HCT116 (cell line): ENCODE results near the gene ST3GAL3. TPM values are rescaled to one million over a fixed set of nuclear protein-coding genes. Genes with fewer than 3 reads are reported as not detected.

Experiments
- ATAC-seq: fragments of 200-7000 bp; cut with Tn5 transposase; 2 replicates; pipeline ENCODE4 v1.9.1; 2020; ENCODE audit warnings: mild to moderate bottlenecking, moderate library complexity
- BruUV-seq: library from RNA; stranded (reverse); fragments of 400-500 nt; replicated peaks from 2 replicates; lab custom pipeline; 2021; lab: Mats Ljungman, UMichigan
- CTCF ChIA-PET: fragments of 300-600 bp; sonication (Branson Sonifier 250); formaldehyde crosslinking; loops from one replicate; lab custom pipeline; 2021; ENCODE audit warnings: antibody characterized with exemption; lab: Charles Lee
- POLR2A ChIA-PET: fragments of 300-600, 350-600 bp; sonication (Branson Sonifier 250); formaldehyde crosslinking; loops from one replicate; lab custom pipeline; 2021; ENCODE audit warnings: antibody characterized with exemption; lab: Charles Lee
- RAD21 ChIA-PET, 2 experiments: fragments of 300-600 bp; sonication (Branson Sonifier 250); formaldehyde crosslinking; loops; one replicate each; lab custom pipeline; 2023; ENCODE audit warnings: low total read pairs in 2 of 2; ENCODE audit not compliant: uncharacterized antibody in 2 of 2, unreplicated experiment in 2 of 2, low non-redundant PET in 1 of 2; lab: Charles Lee
- DNase-seq: peaks from one replicate; pipeline ENCODE4 v3.0.0-alpha.2; 2010; ENCODE audit warnings: low read depth, low spot score
- H2AFZ ChIP-seq: fragments of 200-600 bp; shearing (Covaris generic), sonication (generic); 2 replicates; pipeline ENCODE4 v1.6.1; 2017; ENCODE audit warnings: low read depth, mixed run types, mixed read lengths, antibody characterized with exemption, low read length; ENCODE audit not compliant: poor library complexity, severe bottlenecking
- H3K27ac ChIP-seq: 2 replicates; pipeline ENCODE4 v1.5.1; 2012; ENCODE audit warnings: low read depth, low read length
- H3K27me3 ChIP-seq: fragments of 200-600 bp; sonication (generic); 2 replicates; pipeline ENCODE4 v1.6.1; 2016; ENCODE audit warnings: mixed run types, low read length, mixed read lengths; ENCODE audit not compliant: insufficient read depth
- H3K36me3 ChIP-seq, 2 experiments: fragments of 200-500 bp in 1 of 2; fragments of 200-600 bp in 1 of 2; sonication (Bioruptor generic) in 1 of 2; sonication (generic) in 1 of 2; 2 replicates each; pipeline versions ENCODE4 v1.5.1 to v1.6.1; 2014 to 2016; ENCODE audit warnings: low read length in 2 of 2, inconsistent platforms in 1 of 2, mixed read lengths in 1 of 2, mixed run types in 1 of 2; ENCODE audit not compliant: insufficient read depth in 2 of 2, control insufficient read depth in 1 of 2
- H3K4me1 ChIP-seq, 2 experiments: fragments of 200-600 bp in 1 of 2; sonication (generic) in 1 of 2; 2 replicates each; pipeline versions ENCODE4 v1.5.1 to v1.6.1; 2012 to 2017; ENCODE audit warnings: low read length in 2 of 2, inconsistent platforms in 1 of 2, mild to moderate bottlenecking in 1 of 2, mixed read lengths in 1 of 2, mixed run types in 1 of 2, moderate library complexity in 1 of 2; ENCODE audit not compliant: insufficient read depth in 2 of 2, control insufficient read depth in 1 of 2
- H3K4me2 ChIP-seq: fragments of 200-600 bp; sonication (generic); 2 replicates; pipeline ENCODE4 v1.6.1; 2017; ENCODE audit warnings: mixed run types, low read length, mixed read lengths
- H3K4me3 ChIP-seq, 2 experiments: fragments of 200-600 bp in 1 of 2; sonication (generic) in 1 of 2; replicated peaks in 1 of 2; 2 replicates each; pipeline ENCODE4 v1.5.1; 2011 to 2016; ENCODE audit warnings: low read length in 2 of 2, control low read depth in 1 of 2, low read depth in 1 of 2, mild to moderate bottlenecking in 1 of 2, mixed read lengths in 1 of 2, mixed run types in 1 of 2
- H3K79me2 ChIP-seq: fragments of 200-600 bp; sonication (generic); 2 replicates; pipeline ENCODE4 v1.6.1; 2017; ENCODE audit warnings: mild to moderate bottlenecking, mixed run types, low read length, moderate library complexity, mixed read lengths; ENCODE audit not compliant: insufficient read depth
- H3K9ac ChIP-seq: fragments of 200-600 bp; sonication (generic); 2 replicates; pipeline ENCODE4 v1.6.1; 2016; ENCODE audit warnings: low read length, mixed read lengths
- H3K9me2 ChIP-seq: fragments of 200-600 bp; sonication (generic), shearing (Covaris generic); 2 replicates; pipeline ENCODE4 v1.6.1; 2017; ENCODE audit warnings: mixed run types, mild to moderate bottlenecking, moderate library complexity; ENCODE audit not compliant: insufficient read depth
- H3K9me3 ChIP-seq, 2 experiments: fragments of 200-500 bp in 1 of 2; fragments of 200-600 bp in 1 of 2; sonication (Bioruptor generic) in 1 of 2; sonication (generic) in 1 of 2; 2 replicates each; pipeline ENCODE4 v1.6.1; 2014 to 2017; ENCODE audit warnings: low read length in 2 of 2, mixed read lengths in 2 of 2, inconsistent platforms in 1 of 2, low read depth in 1 of 2, mild to moderate bottlenecking in 1 of 2, mixed run types in 1 of 2, moderate library complexity in 1 of 2; ENCODE audit not compliant: control insufficient read depth in 1 of 2, insufficient read depth in 1 of 2
- H4K20me1 ChIP-seq: fragments of 200-600 bp; sonication (generic), shearing (Covaris generic); 2 replicates; pipeline ENCODE4 v1.6.1; 2017; ENCODE audit warnings: mixed run types, mild to moderate bottlenecking, moderate library complexity; ENCODE audit not compliant: insufficient read depth
- CBX3 ChIP-seq: IDR thresholded peaks from 2 replicates; pipeline ENCODE4 v1.6.1; 2012; ENCODE audit warnings: low read depth
- ELF1 ChIP-seq: IDR thresholded peaks from 2 replicates; pipeline ENCODE4 v1.6.1; 2012; ENCODE audit warnings: low read depth, borderline replicate concordance
- FOSL1 ChIP-seq: IDR thresholded peaks from 2 replicates; pipeline ENCODE4 v1.6.1; 2012; ENCODE audit warnings: low read depth
- JUND ChIP-seq: IDR thresholded peaks from 2 replicates; pipeline ENCODE4 v1.6.1; 2012
- POLR2A ChIP-seq: IDR thresholded peaks from 2 replicates; pipeline ENCODE4 v1.7.0; 2011; ENCODE audit warnings: borderline replicate concordance; ENCODE audit not compliant: insufficient read depth, insufficient read length; ENCODE audit errors: extremely low read depth
- POLR2AphosphoS5 ChIP-seq: IDR thresholded peaks from 2 replicates; pipeline ENCODE4 v1.6.1; 2011; ENCODE audit warnings: mild to moderate bottlenecking, low read depth, low read length, moderate library complexity
- RAD21 ChIP-seq: IDR thresholded peaks from 2 replicates; pipeline ENCODE4 v1.6.1; 2012; ENCODE audit warnings: low read depth, mild to moderate bottlenecking
- SIN3A ChIP-seq: IDR thresholded peaks from 2 replicates; pipeline ENCODE4 v1.6.1; 2012; ENCODE audit warnings: low read depth
- SRF ChIP-seq: IDR thresholded peaks from 2 replicates; pipeline ENCODE4 v1.6.1; 2012; ENCODE audit warnings: low read depth
- TCF7L2 ChIP-seq: IDR thresholded peaks from 2 replicates; pipeline ENCODE4 v1.7.0; 2011; ENCODE audit warnings: borderline replicate concordance, inconsistent platforms; ENCODE audit not compliant: insufficient read depth, insufficient read length; ENCODE audit errors: extremely low read depth
- YY1 ChIP-seq: IDR thresholded peaks from 2 replicates; pipeline ENCODE4 v1.6.1; 2011; ENCODE audit warnings: low read length, low read depth, moderate library complexity, mild to moderate bottlenecking; ENCODE audit not compliant: insufficient replicate concordance; ENCODE audit errors: extremely low read depth
- ZFX ChIP-seq: fragments of 450-650 bp; IDR thresholded peaks from 2 replicates; pipeline ENCODE4 v1.6.1; 2017
- ZNF274 ChIP-seq: fragments of 200-500 bp; sonication (Bioruptor generic); IDR thresholded peaks from 2 replicates; pipeline ENCODE4 v1.6.1; 2014; ENCODE audit warnings: mild to moderate bottlenecking, low read depth, low read length, inconsistent platforms
- intact Hi-C: fragments of 100-400 bp; cut with micrococcal nuclease; formaldehyde crosslinking; loops from 2 replicates; pipeline ENCODE4 v1.10.0; 2022
- total RNA-seq: library from RNA; stranded (reverse); gene quantifications from one replicate; pipeline ENCODE4 v1.2.1, GENCODE V29; 2021; ENCODE audit not compliant: unreplicated experiment
- TF ChIP-seq, protein P1 (sequence below): IDR thresholded peaks from 2 replicates; pipeline ENCODE4 v1.6.1; 2011; ENCODE audit warnings: mild to moderate bottlenecking, low read length, moderate library complexity; ENCODE audit not compliant: insufficient replicate concordance; ENCODE audit errors: extremely low read depth
- TF ChIP-seq, protein P2 (sequence below): IDR thresholded peaks from 2 replicates; pipeline ENCODE4 v1.6.1; 2012

The ST3GAL3 gene
- total RNA-seq, 1 experiment from 2014 or later = 7.2 TPM

DNA sequence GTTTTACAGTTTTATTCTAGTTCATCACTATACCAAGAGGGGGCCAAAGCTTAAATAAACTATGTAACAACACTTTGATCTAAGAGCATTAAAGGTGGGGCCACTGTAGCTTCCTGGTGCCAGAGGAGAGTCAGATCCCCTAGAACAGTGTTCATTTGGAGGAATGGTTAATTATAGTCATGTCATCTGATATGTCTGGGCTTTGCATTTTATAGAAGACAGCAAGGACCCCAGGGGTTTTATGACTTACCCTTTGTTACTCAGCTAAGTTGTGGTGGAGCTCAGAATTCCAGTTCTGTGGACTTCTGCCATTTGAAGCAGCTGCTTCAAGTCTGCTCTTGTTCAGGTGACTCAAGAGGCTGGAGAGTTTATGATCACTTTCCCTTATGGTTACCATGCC lies 40.7 kb upstream of the ST3GAL3 start:
- H3K36me3 ChIP-seq = peaks cover 60 to 83% of the 10 kb centered on the region in 2 experiments
- H3K9me3 ChIP-seq = no peaks in the 10 kb centered on the region
- H3K9me2 ChIP-seq = no peaks in the 10 kb centered on the region
- no peaks in the 10 kb centered on the region for H3K4me1 ChIP-seq
- CTCF ChIA-PET = no interaction called here
- TF ChIP-seq ELF1 (no peak), RAD21 (no peak), SIN3A (no peak), POLR2AphosphoS5 (no peak), POLR2A (no peak), SRF (no peak), TCF7L2 (no peak)
- TF ChIP-seq, all 23 proteins: peak for 0
- ATAC-seq (peak; percentile 22; the same call in 1 of the 2 replicates), DNase-seq (no peak)
- RAD21 ChIA-PET = no interaction called here
- no peak overlapping the region for H2AFZ ChIP-seq
- POLR2A ChIA-PET = interaction anchor here (1.7 kb wide), 1 partner anchor 16 kb away, joined by 6 read pairs; the partner anchor contains the start of gene KDM4A
- no peak overlapping the region for H3K4me3 ChIP-seq
- intact Hi-C loops = no loop called here
- H3K27ac ChIP-seq = no peak overlapping the region
- H3K27me3 ChIP-seq = no peaks in the 10 kb centered on the region
- H3K4me2 ChIP-seq = no peak overlapping the region
- no peaks in the 10 kb centered on the region for H3K79me2 ChIP-seq
- no TSS peak for BruUV-seq
- no peaks in the 10 kb centered on the region for H4K20me1 ChIP-seq
- no peak overlapping the region for H3K9ac ChIP-seq

DNA sequence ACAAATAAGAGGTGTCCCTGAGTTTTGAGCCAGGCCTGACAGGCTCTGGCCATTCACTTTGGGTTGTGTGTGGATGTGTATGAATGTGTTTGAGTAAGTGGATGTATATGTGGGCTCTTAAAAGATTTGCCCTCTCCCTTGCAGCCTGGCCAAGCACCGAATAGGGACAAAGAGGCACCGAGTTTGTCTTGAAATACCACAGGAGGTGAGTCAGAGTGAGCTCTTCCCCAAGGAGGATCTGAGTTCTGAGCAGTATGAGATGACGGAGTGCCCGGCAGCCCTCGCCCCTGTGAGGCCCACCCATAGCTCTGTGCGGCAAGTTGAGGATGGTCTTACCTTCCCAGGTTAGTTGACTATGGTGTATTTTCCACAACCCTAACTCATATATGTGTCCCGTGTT lies 38.4 kb upstream of the ST3GAL3 start:
- no peaks in the 10 kb centered on the region for H4K20me1 ChIP-seq
- H3K4me2 ChIP-seq = no peak overlapping the region
- no peak overlapping the region for H3K9ac ChIP-seq
- intact Hi-C loops = no loop called here
- H3K9me3 ChIP-seq = no peaks in the 10 kb centered on the region
- ATAC-seq (no peak), DNase-seq (no peak)
- H3K79me2 ChIP-seq = no peaks in the 10 kb centered on the region
- no peaks in the 10 kb centered on the region for H3K9me2 ChIP-seq
- no peaks in the 10 kb centered on the region for H3K27me3 ChIP-seq
- H3K4me1 ChIP-seq = no peaks in the 10 kb centered on the region
- ChIA-PET POLR2A (interaction anchor here (1.0 kb wide), 1 partner anchor 18 kb away, joined by 5 read pairs; the partner anchor contains the start of gene KDM4A), CTCF (no interaction called here), RAD21 (no interaction called here)
- no peak overlapping the region for H3K4me3 ChIP-seq
- TF ChIP-seq FOSL1 (no peak), ELF1 (no peak), SIN3A (no peak), CBX3 (no peak), ZFX (no peak), POLR2AphosphoS5 (no peak), JUND (no peak), SRF (no peak), ZNF274 (no peak), YY1 (no peak), TCF7L2 (no peak)
- TF ChIP-seq, protein P1, sequence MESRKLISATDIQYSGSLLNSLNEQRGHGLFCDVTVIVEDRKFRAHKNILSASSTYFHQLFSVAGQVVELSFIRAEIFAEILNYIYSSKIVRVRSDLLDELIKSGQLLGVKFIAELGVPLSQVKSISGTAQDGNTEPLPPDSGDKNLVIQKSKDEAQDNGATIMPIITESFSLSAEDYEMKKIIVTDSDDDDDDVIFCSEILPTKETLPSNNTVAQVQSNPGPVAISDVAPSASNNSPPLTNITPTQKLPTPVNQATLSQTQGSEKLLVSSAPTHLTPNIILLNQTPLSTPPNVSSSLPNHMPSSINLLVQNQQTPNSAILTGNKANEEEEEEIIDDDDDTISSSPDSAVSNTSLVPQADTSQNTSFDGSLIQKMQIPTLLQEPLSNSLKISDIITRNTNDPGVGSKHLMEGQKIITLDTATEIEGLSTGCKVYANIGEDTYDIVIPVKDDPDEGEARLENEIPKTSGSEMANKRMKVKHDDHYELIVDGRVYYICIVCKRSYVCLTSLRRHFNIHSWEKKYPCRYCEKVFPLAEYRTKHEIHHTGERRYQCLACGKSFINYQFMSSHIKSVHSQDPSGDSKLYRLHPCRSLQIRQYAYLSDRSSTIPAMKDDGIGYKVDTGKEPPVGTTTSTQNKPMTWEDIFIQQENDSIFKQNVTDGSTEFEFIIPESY = no peak
- TF ChIP-seq, protein P2, sequence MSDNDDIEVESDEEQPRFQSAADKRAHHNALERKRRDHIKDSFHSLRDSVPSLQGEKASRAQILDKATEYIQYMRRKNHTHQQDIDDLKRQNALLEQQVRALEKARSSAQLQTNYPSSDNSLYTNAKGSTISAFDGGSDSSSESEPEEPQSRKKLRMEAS = no peak
- no peak overlapping the region for H3K27ac ChIP-seq
- H2AFZ ChIP-seq = no peak overlapping the region
- H3K36me3 ChIP-seq = peaks cover 51 to 77% of the 10 kb centered on the region in 2 experiments
- no TSS peak for BruUV-seq
